ENCODE data around the gene MAPK1. TPM values are rescaled to one million over a fixed set of nuclear protein-coding genes. Genes with fewer than 3 reads are reported as not detected.

MAPK1 gene
- total and polyA plus RNA-seq, 9 of the 15 experiments (the other 6 are each of a cell fraction or from before 2014, with no cell fraction given): 46.3 to 575 (median 283) TPM

DNA sequence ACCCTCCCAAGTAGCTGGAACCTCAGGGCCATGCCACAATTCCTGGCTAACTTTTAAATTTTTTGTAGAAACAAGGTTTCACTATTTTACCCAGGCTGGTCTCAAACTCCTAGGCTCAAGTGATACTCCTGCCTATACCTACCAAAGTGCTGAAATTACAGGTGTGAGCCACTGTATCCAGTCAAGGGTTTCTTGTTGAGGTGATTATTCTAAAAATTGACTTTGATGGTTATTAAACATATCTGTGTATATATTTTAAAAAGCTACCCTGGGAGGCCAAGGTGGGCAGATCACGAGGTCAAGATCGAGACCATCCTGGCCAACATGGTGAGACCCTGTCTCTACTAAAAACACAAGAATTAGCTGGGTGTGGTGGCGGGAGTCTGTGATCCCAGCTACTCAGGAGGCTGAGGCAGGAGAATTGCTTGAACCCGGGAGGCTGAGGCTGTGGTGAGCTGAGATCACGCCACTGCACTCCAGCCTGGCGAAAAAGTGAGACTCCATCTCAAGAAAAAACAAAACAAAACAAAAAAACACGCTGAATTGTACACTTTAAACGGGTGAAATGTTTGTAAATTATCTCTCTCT lies 27.1 kb downstream of the MAPK1 start (continued):
- TF ChIP-seq THAP12 (CRISPR knock-in tag; IDR thresholded peaks at IDR 0.05) (no peak), GMEB1 (CRISPR knock-in tag; IDR thresholded peaks at IDR 0.05) (no peak), CREB3 (tag; conservative IDR thresholded peaks at IDR 0.05; ENCODE audit: low read depth) (no peak), IFI16 (CRISPR knock-in tag; IDR thresholded peaks at IDR 0.05) (no peak), U2AF2 (optimal IDR thresholded peaks at IDR 0.05; ENCODE audit: low read depth, low read length) (no peak), ZFP1 (CRISPR knock-in tag; IDR thresholded peaks at IDR 0.05) (no peak), HOMEZ (CRISPR knock-in tag; IDR thresholded peaks at IDR 0.05) (no peak), NR2C2 (CRISPR knock-in tag; IDR thresholded peaks at IDR 0.05) (no peak), NR2C2 (tag; IDR thresholded peaks at IDR 0.05) (no peak), FOXJ3 (CRISPR knock-in tag; IDR thresholded peaks at IDR 0.05) (no peak), IRF9 (tag; IDR thresholded peaks at IDR 0.05) (no peak), E2F4 (CRISPR knock-in tag; IDR thresholded peaks at IDR 0.05; ENCODE audit: low read depth) (no peak)
- TF ChIP-seq, protein P1, sequence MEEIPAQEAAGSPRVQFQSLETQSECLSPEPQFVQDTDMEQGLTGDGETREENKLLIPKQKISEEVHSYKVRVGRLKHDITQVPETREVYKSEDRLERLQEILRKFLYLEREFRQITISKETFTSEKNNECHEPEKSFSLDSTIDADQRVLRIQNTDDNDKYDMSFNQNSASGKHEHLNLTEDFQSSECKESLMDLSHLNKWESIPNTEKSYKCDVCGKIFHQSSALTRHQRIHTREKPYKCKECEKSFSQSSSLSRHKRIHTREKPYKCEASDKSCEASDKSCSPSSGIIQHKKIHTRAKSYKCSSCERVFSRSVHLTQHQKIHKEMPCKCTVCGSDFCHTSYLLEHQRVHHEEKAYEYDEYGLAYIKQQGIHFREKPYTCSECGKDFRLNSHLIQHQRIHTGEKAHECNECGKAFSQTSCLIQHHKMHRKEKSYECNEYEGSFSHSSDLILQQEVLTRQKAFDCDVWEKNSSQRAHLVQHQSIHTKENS (CRISPR knock-in tag; IDR thresholded peaks at IDR 0.05): no peak
- TF ChIP-seq, protein P2, sequence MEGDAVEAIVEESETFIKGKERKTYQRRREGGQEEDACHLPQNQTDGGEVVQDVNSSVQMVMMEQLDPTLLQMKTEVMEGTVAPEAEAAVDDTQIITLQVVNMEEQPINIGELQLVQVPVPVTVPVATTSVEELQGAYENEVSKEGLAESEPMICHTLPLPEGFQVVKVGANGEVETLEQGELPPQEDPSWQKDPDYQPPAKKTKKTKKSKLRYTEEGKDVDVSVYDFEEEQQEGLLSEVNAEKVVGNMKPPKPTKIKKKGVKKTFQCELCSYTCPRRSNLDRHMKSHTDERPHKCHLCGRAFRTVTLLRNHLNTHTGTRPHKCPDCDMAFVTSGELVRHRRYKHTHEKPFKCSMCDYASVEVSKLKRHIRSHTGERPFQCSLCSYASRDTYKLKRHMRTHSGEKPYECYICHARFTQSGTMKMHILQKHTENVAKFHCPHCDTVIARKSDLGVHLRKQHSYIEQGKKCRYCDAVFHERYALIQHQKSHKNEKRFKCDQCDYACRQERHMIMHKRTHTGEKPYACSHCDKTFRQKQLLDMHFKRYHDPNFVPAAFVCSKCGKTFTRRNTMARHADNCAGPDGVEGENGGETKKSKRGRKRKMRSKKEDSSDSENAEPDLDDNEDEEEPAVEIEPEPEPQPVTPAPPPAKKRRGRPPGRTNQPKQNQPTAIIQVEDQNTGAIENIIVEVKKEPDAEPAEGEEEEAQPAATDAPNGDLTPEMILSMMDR (IDR thresholded peaks at IDR 0.05 in 2 of 3, conservative IDR thresholded peaks at IDR 0.05 in 1 of 3; ENCODE audit: insufficient read depth in 2 of 3, low read depth in 1 of 3, low read length in 3 of 3): no peak
